Parathyroid adenoma (tissue), 2 donors: Measurements from ENCODE around the gene BEST3.

Source experiments
- H2AFZ ChIP-seq: fragments of 300-600 bp; sonication (generic); one replicate; pipeline ENCODE4 v1.7.0; 2017; ENCODE audit warnings: antibody characterized with exemption, mild to moderate bottlenecking
- H3K27ac ChIP-seq: fragments of 300-600 bp; sonication (generic); one replicate; pipeline ENCODE4 v1.7.0; 2017
- H3K27me3 ChIP-seq: fragments of 300-600 bp; sonication (generic); one replicate; pipeline ENCODE4 v1.7.0; 2017; ENCODE audit warnings: low read length; ENCODE audit not compliant: control insufficient read depth, insufficient read depth
- H3K36me3 ChIP-seq: fragments of 300-600 bp; sonication (generic); one replicate; pipeline ENCODE4 v1.7.0; 2017; ENCODE audit warnings: low read length; ENCODE audit not compliant: control insufficient read depth, insufficient read depth
- H3K4me1 ChIP-seq: fragments of 300-600 bp; sonication (generic); one replicate; pipeline ENCODE4 v1.7.0; 2017; ENCODE audit warnings: control low read depth
- H3K4me2 ChIP-seq: fragments of 300-600 bp; sonication (generic); one replicate; pipeline ENCODE4 v1.7.0; 2017; ENCODE audit warnings: low read length
- H3K4me3 ChIP-seq: fragments of 300-600 bp; sonication (generic); one replicate; pipeline ENCODE4 v1.7.0; 2017; ENCODE audit warnings: low read depth, low read length
- H3K79me2 ChIP-seq: fragments of 300-600 bp; sonication (generic); one replicate; pipeline ENCODE4 v1.7.0; 2017; ENCODE audit warnings: control low read depth
- H3K9ac ChIP-seq: fragments of 300-600 bp; sonication (generic); one replicate; pipeline ENCODE4 v1.7.0; 2017; ENCODE audit warnings: mild to moderate bottlenecking
- H3K9me3 ChIP-seq: fragments of 300-600 bp; sonication (generic); one replicate; pipeline ENCODE4 v1.7.0; 2017; ENCODE audit warnings: low read length; ENCODE audit not compliant: control insufficient read depth
- CTCF ChIP-seq: fragments of 300-600 bp; sonication (generic); IDR thresholded peaks from one replicate; pipeline ENCODE4 v1.7.0; 2017; ENCODE audit warnings: antibody characterized with exemption, mild to moderate bottlenecking
- donor health status: primary hyperparathyroidism.

BEST3 gene

GRCh38 chr12:69619050-69619449 is 80.1 kb downstream of the BEST3 start:
- Histone ChIP-seq H3K27me3 (no peaks in the 10 kb centered on the region), H3K4me1 (no peaks in the 10 kb centered on the region), H3K9me3 (no peaks in the 10 kb centered on the region), H3K4me3 (no peak overlapping the region), H3K79me2 (no peaks in the 10 kb centered on the region), H3K9ac (no peak overlapping the region), H3K4me2 (peak overlapping the region; percentile 17), H3K27ac (no peak overlapping the region), H2AFZ (no peak overlapping the region), H3K36me3 (no peaks in the 10 kb centered on the region)
- TF ChIP-seq CTCF = no peak

- Histone ChIP-seq H3K4me3 (no peak overlapping the region), H3K9ac (no peak overlapping the region), H3K36me3 (no peaks in the 10 kb centered on the region), H3K79me2 (no peaks in the 10 kb centered on the region), H3K4me1 (no peaks in the 10 kb centered on the region), H2AFZ (no peak overlapping the region), H3K4me2 (no peak overlapping the region), H3K27me3 (no peaks in the 10 kb centered on the region), H3K27ac (no peak overlapping the region), H3K9me3 (no peaks in the 10 kb centered on the region)
- no peak for TF ChIP-seq CTCF
These were observed 83.1 kb downstream of the BEST3 start for GRCh38 chr12:69616025-69616424.

GRCh38 chr12:69613351-69613750 is 85.8 kb downstream of the BEST3 start:
- H3K27ac ChIP-seq = no peak overlapping the region
- H3K9me3 ChIP-seq = no peaks in the 10 kb centered on the region
- H3K4me2 ChIP-seq = no peak overlapping the region
- H3K27me3 ChIP-seq = no peaks in the 10 kb centered on the region
- H3K36me3 ChIP-seq = no peaks in the 10 kb centered on the region
- no peak for TF ChIP-seq CTCF
- H3K9ac ChIP-seq = no peak overlapping the region
- no peak overlapping the region for H2AFZ ChIP-seq
- H3K4me1 ChIP-seq = no peaks in the 10 kb centered on the region
- H3K79me2 ChIP-seq = no peaks in the 10 kb centered on the region
- no peak overlapping the region for H3K4me3 ChIP-seq

- no peaks in the 10 kb centered on the region for H3K36me3 ChIP-seq
- H3K4me3 ChIP-seq = no peak within 1 kb of the TSS
- no peaks in the 10 kb centered on the region for H3K9me3 ChIP-seq
- H2AFZ ChIP-seq = no peak within 1 kb of the TSS
- no peak within 1 kb of the TSS for H3K4me2 ChIP-seq
- no peak for TF ChIP-seq CTCF
- H3K4me1 ChIP-seq = no peaks in the 10 kb centered on the region
- no peak within 1 kb of the TSS for H3K9ac ChIP-seq
- no peak within 1 kb of the TSS for H3K27ac ChIP-seq
- H3K79me2 ChIP-seq = no peaks in the 10 kb centered on the region
- H3K27me3 ChIP-seq = no peaks in the 10 kb centered on the region
These were observed 88.4 kb downstream of the BEST3 start, which contains the start of gene LRRC10 for GRCh38 chr12:69610729-69611128. Gene LRRC10, minus strand, starts transcription at chr12:69610907. Its CDS starts 69 bp downstream, at chr12:69610838.

- Histone ChIP-seq H3K4me2 (no peak overlapping the region), H3K27me3 (no peaks in the 10 kb centered on the region), H3K27ac (no peak overlapping the region), H2AFZ (no peak overlapping the region), H3K9me3 (no peaks in the 10 kb centered on the region), H3K36me3 (no peaks in the 10 kb centered on the region), H3K4me1 (no peaks in the 10 kb centered on the region), H3K9ac (no peak overlapping the region), H3K79me2 (no peaks in the 10 kb centered on the region), H3K4me3 (no peak overlapping the region)
- TF ChIP-seq CTCF = no peak
These were observed 89.0 kb downstream of the BEST3 start for GRCh38 chr12:69610126-69610525.
